ENCODE results near the gene GCHFR.

The GCHFR gene

DNA sequence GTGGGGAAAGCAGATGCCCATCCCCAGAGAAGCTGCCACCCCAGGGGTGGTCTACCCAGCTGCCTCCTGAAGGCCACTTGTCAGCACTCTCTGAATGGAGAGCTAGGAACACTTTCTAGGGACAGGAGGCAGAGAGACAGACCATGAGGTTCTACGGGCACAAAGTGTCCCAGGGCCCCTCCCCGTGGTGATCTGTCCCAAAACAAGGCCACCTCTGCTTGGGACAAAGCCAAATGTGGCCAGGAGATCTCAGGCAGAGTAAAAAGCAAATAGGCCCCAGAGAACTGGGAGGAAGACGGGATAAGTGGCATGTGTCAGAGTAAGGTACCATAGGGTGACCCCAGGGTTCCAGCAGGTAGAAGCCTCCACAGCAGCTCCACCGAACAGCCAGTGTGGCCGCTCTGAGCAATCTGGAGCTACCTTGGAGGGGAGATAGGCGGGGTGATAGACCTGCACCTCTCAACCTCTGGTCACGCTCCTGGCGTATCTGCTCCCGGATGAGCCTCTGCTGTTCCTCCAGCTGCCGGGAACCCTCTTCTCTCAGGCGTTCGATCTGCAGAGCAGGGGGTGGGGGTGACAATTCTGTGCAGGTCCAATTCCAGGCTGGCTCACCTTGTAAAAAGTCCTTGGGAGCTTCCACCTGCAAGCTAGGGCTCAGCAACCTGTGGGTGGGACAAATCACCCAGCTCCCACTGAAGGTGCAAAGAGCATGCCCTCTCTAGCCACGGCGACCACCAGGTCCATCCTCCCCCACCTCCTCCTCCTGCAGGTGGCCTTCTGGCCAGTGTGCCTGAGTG, 12.1 kb downstream of the GCHFR start:
- no peak for DNase-seq (ENCODE audit: low spot score)

DNA sequence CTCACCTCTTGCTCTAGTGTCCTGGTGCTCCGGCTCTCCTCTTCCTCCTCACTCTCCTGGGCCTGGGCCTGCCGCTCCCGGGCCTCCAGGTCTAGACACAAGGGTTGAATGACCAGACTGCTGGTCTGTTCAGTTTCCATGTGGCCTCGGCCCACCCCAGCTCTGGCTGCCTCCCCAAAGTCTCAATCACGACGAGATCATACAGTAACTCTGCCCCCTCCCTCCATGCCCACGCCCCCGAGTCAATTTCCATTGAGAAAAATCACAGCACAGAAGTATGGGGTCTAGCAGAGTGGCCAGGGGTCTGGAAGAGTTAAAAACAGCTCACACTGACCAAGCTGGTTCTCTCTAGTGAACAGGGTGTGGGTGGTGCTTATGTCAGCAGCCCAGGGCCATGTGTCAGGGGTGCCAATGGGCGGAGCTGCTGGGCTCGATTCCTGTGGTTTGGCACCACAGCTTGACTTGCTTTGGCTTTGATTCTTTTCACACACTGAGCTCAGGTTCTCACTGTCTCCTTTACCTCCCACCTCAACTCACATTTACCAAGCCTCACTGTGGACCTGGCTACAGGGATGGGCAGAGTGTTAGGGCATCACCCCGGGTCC, 12.8 kb downstream of the GCHFR start:
- peak; percentile 79 for DNase-seq (ENCODE audit: low spot score)

DNA sequence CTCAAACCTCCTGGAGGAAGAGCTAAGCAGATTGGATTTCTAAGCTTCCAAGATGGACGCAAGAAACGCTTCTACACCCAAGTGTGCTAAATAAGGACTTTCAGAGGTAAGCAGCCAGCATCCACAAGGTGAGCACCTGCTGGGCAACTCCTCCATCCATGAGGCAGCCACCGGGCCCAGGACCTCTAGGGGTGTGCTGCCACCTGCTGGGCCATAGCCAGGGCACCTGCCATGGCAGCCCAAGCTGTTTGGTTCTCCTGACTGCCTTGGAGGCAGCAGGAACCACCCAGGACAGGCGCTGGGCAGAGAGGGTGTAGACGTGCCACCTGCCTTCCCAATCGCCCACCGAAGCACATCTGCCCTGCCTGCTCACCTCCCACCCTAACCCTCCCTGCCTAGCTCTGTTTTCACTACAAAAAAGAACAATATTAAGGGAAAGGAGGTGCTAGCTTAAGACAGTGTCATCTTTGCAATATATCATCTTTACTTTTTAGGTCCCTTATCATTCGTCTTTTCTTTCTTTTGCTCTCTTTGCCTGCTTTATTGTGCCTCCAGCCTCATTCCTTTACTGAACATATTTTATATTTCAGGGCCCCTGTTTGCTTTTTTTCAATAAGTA, 18.9 kb downstream of the GCHFR start:
- DNase-seq (ENCODE audit: low spot score), result peak; percentile 83

DNA sequence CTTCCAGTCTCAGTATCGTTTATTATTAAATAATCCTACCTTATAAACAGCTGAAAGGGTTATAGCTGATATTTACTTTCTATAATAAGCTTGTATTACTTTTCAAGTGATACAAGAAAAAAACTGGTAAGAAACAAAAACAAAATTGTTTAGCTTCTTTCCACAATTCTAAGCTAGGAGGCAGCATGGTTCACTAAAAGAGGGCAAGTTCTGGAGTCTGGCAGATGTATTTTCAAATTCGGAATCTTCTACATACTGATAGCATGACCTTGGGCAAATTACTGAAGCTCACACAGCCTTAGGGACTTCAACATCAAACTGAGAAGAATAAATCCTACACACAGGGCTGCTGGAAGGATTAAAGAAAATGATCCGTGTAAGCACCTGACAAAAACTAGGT, 21.3 kb downstream of the GCHFR start:
- no peak for DNase-seq (ENCODE audit: low spot score)

DNA sequence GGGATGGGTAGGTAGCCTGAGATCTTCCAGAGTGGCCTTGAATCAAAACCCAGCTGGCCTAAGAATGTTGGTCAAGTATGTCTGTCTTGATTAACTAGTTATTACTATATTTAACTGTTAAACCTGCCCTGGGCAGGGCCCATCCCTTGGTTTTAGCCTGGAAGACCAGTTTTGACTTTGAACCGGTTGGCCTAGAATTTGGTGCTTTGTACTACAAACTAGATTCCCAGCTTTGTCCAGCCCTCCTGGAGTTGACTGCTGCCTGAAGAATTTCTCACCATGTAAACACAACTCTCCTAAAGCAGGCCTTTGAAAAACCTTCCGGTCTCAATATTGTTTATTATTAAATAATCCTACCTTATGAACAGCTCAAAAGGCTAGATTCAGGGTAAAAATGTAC, 21.9 kb downstream of the GCHFR start:
- DNase-seq (ENCODE audit: low spot score), result no peak

GRCh38 chr15:40787344-40787841, 23.5 kb downstream of the GCHFR start:
- peak; percentile 98 for DNase-seq (ENCODE audit: low spot score)

- no peak for DNase-seq (ENCODE audit: low spot score)
Observed at GRCh38 chr15:40787991-40788390, 24.1 kb downstream of the GCHFR start.

DNA sequence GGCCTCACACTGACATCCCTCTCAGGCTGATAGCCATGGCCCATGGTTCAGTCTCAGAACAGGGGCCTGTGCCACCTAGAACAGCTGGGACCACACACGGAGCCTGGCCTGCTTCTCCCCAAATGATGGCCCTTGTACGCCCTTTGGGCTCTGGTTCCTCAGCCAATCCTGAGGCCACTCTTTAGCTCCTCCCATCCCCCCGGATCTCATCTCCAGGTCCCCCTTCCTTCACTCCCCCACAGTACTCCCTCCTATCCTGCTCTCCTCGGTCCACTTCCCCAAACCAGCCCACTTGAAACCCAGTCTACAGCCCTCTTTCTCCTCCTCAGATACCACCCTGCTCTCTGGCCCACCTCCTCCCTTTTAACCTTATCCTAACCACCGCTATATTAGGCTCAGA, 25.3 kb downstream of the GCHFR start:
- no peak for DNase-seq (ENCODE audit: low spot score)

GRCh38 chr15:40789999-40790398, 26.1 kb downstream of the GCHFR start:
- no peak for DNase-seq (ENCODE audit: low spot score)

DNA sequence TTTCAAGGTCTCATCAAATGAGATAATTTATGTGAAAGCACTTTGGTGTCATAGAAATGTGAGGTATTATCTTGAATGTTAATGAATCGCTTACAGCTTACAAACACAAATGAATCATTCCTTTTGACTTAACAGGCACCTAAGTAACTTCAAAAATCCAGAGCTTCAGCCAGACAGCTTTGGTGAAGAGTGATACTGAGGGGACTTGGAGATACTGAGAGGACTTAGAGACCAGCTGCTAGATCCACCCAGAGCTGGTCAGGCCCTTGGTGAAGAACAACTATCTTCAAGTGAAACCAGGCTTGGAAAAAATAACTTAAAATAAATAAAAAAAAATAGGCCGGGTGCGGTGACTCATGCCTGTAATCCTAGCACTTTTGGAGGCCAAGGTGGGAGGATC, 26.9 kb downstream of the GCHFR start:
- DNase-seq (ENCODE audit: low spot score), result peak; percentile 77

- no peak for DNase-seq (ENCODE audit: low spot score)
Observed at GRCh38 chr15:40792394-40792793, 28.5 kb downstream of the GCHFR start.

- DNase-seq (ENCODE audit: low spot score), result peak; percentile 98
Observed at GRCh38 chr15:40793216-40793989, 29.5 kb downstream of the GCHFR start.

DNA sequence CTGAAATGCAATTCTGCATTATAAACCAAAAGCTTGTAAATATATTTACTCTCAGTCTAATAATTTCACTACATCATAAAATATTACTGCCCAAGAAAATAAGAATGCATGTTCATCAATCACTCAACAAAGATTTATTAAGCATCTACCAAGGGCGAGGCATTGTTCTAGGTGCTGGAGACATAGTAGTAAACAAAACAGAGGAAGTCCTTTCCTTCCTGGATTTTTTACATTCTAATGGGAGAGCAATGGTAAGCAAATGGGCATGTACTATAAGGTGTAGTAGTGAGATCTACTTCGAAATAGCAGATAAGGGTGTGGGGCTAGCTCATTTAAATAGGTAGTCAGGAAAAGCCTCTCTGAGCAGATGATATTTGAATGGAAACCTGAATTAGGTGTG, 32.2 kb downstream of the GCHFR start:
- DNase-seq (ENCODE audit: low spot score), result no peak

DNA sequence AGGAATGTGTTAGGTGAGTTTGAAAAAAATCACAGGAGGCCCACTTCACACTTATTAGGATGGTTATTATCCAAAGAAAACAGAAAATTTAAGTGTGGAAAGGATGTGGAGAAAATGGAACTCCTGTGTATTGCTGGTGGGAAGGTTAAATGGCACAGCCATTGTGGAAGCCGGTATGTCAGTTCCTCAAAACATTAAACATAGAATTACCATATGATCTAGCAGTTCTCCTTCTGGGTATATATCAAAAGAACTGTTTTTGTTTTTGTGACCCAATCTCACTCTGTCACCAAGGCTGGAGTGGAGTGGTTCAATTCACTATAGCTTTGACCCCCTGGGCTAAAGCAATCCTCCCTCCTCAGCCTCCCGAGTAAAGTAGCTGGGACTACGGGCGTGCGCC, 32.6 kb downstream of the GCHFR start:
- no peak for DNase-seq (ENCODE audit: low spot score)

GRCh38 chr15:40799523-40799922, 35.7 kb downstream of the GCHFR start:
- DNase-seq (ENCODE audit: low spot score), result no peak

GRCh38 chr15:40803076-40803475, 39.2 kb downstream of the GCHFR start:
- no peak for DNase-seq (ENCODE audit: low spot score)

GRCh38 chr15:40803688-40804087, 39.8 kb downstream of the GCHFR start:
- DNase-seq (ENCODE audit: low spot score), result no peak

DNA sequence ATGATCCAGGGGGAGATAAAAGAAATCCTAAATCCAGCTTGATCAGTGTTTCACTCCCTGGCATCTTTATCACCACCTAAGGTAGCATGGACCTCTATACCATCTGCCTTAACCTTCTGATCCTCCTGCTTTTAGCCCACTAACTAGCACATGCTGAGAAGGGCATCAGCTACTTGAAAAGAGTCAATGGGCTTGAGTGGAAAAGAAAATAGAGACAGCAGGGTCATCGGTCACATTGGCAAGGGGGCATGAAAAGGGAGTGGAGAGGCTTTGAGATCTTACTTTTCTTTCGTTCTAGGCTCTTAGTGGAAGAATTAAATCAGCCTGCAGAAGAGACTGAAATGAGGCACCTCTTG, 42.8 kb downstream of the GCHFR start:
- no peak for DNase-seq (ENCODE audit: low spot score)

GRCh38 chr15:40807028-40807887, 43.4 kb downstream of the GCHFR start, which contains the start of the genes DNAJC17 and ZFYVE19:
DNAJC17 (minus strand) TSS chr15:40807473; CDS start chr15:40807446, 27 bp downstream.
ZFYVE19 (plus strand) TSS chr15:40807089; CDS start chr15:40807590, 501 bp downstream.
- DNase-seq (ENCODE audit: low spot score), result peak; percentile 98

DNA sequence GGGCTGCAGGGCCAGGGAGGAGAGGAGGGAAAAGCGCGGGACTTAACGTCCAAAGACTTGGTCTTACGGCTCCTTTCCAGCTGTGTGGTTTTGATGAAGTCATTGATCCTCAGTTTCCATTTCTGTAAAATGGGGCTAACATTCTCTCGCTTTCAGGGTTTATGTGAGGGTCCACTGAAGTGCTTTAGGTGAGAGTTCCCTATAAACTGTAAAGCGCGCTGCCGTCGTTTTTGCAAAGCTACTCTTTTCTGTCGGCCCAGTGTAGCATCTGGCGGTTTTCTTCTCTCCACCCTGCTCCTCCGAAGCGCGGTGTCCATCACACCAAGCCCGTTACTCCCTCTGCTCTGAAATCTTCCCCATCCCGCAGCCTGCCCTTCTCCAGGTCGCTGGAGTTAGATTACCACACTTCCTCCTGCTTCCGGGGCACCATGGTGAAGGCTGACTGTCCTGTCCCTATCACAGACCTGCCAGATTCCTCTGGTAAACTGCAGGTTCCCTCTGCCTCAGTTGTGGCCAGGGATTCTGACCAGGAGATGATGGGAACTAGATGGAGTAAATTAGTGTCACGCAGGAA, 44.1 kb downstream of the GCHFR start:
- peak; percentile 22 for DNase-seq (ENCODE audit: low spot score)
